ENCODE data around the gene IL17C.

DNA sequence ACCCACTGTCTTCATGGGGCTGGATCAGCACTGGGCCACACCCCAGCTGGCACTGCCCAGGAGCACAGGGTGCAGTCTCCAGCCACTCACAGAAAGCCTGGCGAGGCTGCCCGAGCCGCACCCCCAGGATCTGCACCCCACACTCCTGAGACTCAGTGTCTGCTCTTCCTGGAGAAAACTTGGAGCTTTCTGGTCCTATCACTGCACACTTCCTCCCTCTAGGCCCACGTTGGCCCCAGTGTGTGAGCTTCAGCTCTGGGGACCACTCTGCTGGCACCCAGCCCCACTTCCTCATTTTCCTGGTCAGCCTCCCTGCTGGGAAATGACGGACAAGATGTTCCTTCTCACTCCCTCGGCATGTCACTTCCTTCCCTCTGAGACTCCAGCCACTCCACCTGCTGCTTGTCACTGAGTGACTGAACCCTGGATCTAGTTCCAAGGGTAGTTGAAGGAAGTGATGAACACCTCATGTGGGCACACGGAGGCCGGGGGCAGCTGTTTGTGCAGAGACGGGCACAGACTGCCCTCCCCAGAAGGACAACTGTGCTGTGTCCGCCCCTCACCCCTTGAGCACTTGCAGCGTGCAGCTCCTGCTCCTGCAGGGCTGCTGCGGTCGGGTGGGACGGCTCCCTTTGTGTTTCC, 39.2 kb upstream of the IL17C start:
- TF ChIP-seq, protein P1, sequence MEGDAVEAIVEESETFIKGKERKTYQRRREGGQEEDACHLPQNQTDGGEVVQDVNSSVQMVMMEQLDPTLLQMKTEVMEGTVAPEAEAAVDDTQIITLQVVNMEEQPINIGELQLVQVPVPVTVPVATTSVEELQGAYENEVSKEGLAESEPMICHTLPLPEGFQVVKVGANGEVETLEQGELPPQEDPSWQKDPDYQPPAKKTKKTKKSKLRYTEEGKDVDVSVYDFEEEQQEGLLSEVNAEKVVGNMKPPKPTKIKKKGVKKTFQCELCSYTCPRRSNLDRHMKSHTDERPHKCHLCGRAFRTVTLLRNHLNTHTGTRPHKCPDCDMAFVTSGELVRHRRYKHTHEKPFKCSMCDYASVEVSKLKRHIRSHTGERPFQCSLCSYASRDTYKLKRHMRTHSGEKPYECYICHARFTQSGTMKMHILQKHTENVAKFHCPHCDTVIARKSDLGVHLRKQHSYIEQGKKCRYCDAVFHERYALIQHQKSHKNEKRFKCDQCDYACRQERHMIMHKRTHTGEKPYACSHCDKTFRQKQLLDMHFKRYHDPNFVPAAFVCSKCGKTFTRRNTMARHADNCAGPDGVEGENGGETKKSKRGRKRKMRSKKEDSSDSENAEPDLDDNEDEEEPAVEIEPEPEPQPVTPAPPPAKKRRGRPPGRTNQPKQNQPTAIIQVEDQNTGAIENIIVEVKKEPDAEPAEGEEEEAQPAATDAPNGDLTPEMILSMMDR (IDR thresholded peaks at IDR 0.05; ENCODE audit: poor library complexity), result no peak
- no peak for TF ChIP-seq EZH2phosphoT487 (IDR thresholded peaks at IDR 0.05; ENCODE audit: low read depth, severe bottlenecking, unreplicated experiment)
